HG02623 (cell line): Measurements from ENCODE around the gene RPS2.
"Not testable (repeated sequence)": the region's sequence is repeated elsewhere in the genome, so short reads cannot be mapped to it uniquely, and the experiment has no call there.

Source experiments
- ATAC-seq: cut with Tn5 transposase; IDR thresholded peaks from one replicate; pipeline ENCODE4 v1.9.1; 2021; ENCODE audit warnings: moderate library complexity; ENCODE audit not compliant: unreplicated experiment

The RPS2 gene

GRCh38 chr16:1965396-1966001 is 873 bp upstream of the RPS2 start:
- ATAC-seq = no peak

- ATAC-seq = peak; percentile 6
Measured at GRCh38 chr16:1963806-1964505, 670 bp downstream of the RPS2 start.

- ATAC-seq = not testable (repeated sequence)
Measured at GRCh38 chr16:1962161-1963153, 2.2 kb downstream of the RPS2 start.

GRCh38 chr16:1961651-1962067 is 3.0 kb downstream of the RPS2 start:
- ATAC-seq = no peak

GRCh38 chr16:1960665-1961630 is 3.7 kb downstream of the RPS2 start:
- no peak for ATAC-seq

- peak; percentile 70 for ATAC-seq
Measured at GRCh38 chr16:1959269-1960039, 5.2 kb downstream of the RPS2 start, which contains the start of gene NDUFB10. NDUFB10 (plus strand) TSS chr16:1959538; CDS start chr16:1959625, 87 bp downstream.

GRCh38 chr16:1958715-1959268 is 5.8 kb downstream of the RPS2 start:
- no peak for ATAC-seq

- not testable (repeated sequence) for ATAC-seq
Measured at GRCh38 chr16:1958143-1958491, 6.5 kb downstream of the RPS2 start.

GRCh38 chr16:1957434-1958142 is 7.0 kb downstream of the RPS2 start:
- not testable (repeated sequence) for ATAC-seq

GRCh38 chr16:1953734-1954133 is 10.9 kb downstream of the RPS2 start:
- ATAC-seq = no peak

- ATAC-seq = no peak
Measured at GRCh38 chr16:1950559-1950958, 14.1 kb downstream of the RPS2 start.

GRCh38 chr16:1950047-1950446 is 14.6 kb downstream of the RPS2 start:
- ATAC-seq = no peak

- ATAC-seq = no peak
Measured at GRCh38 chr16:1949507-1949906, 15.1 kb downstream of the RPS2 start.

GRCh38 chr16:1947369-1947670 is 17.3 kb downstream of the RPS2 start:
- ATAC-seq = no peak

- ATAC-seq = no peak
Measured at GRCh38 chr16:1946495-1947368, 17.9 kb downstream of the RPS2 start.

GRCh38 chr16:1945559-1946391 is 18.9 kb downstream of the RPS2 start:
- ATAC-seq = no peak

GRCh38 chr16:1944612-1945199 is 19.9 kb downstream of the RPS2 start:
- ATAC-seq = no peak
